ENCODE results near the gene AGPAT2. TPM values are rescaled to one million over a fixed set of nuclear protein-coding genes. Genes with fewer than 3 reads are reported as not detected.

Gene AGPAT2
- total RNA-seq: 59.6 and 67.2 TPM in 2 replicates

DNA sequence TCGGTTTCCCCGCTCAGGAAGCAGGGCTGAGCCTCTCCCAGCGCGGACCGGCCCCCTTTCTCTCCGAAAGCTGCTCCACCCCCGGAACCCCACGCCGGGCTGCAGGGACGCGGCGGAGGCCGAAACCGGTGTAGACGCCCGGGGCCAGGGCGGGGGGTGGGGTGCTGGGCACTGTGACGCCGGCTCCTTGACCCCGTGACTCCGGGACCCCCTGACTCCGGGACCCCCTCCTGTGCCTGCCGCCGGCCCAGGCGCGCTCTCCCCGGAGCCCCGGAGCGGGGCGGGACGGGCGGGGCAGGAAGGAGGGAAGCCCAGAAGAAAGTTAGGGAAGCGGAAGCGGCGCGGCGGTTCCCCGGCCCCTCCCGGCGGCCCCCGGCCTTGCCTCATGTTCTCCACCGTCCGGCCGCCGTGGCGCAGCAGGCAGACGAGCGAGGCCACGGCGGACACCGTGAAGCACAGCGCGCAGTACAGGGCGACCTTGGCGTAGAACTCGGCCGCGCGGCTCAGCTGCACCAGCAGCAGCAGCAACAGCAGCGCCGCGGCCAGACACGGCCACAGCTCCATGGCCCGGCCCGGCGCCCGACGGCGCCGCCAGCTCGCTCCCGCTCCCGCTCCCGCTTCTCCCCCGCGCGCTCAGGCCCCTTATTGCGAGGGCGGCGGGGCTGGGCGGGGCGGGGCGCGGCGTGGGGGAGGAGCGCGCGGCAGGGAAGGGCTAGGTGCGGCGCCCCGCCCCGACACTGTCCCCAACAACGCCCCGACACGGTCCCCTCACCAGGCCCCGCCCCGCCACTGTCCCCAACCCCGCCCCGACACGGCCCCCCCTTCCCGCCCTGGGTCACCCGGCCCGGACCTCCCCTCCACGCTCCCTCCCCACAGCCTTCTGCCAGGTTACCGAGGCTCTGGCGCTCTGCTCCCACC lies at the start of gene AGPAT2:
AGPAT2 (minus strand) TSS at position 664 of the 918 bp plus-strand sequence; CDS start at position 564, 100 bp downstream.

GRCh38 chr9:136711751-136712689 lies 24.8 kb upstream of the AGPAT2 start, which contains the start of gene DIPK1B:
TSS of gene DIPK1B (plus strand) at chr9:136712572. CDS start at chr9:136712666, 94 bp downstream.

GRCh38 chr9:136662656-136663581 lies 24.3 kb downstream of the AGPAT2 start, which contains the start of gene EGFL7:
TSS of gene EGFL7 (plus strand) at chr9:136662916. CDS start at chr9:136668283, 5,367 bp downstream.

Other genes starting within 250 kb of the AGPAT2 start
- gene INPP5E, start 247.6 kb downstream of the AGPAT2 start, total RNA-seq: 13.6 and 14.3 TPM in 2 replicates
- 44.6 and 56.2 TPM in 2 replicates for gene SEC16A, start 204.4 kb downstream of the AGPAT2 start, total RNA-seq
- gene NOTCH1, start 141.4 kb downstream of the AGPAT2 start, total RNA-seq: 23.0 and 36.0 TPM in 2 replicates
- 20.4 and 27.0 TPM in 2 replicates for gene EGFL7, start 24.5 kb downstream of the AGPAT2 start, total RNA-seq
- gene DIPK1B, start 25.1 kb upstream of the AGPAT2 start, total RNA-seq: 8.3 and 18.1 TPM in 2 replicates
- not detected in 2 replicates for gene LCN10, start 55.5 kb upstream of the AGPAT2 start, total RNA-seq
- gene LCN6, start 61.1 kb upstream of the AGPAT2 start, total RNA-seq: not detected in 2 replicates
- gene LCN8, start 70.8 kb upstream of the AGPAT2 start, total RNA-seq: not detected in 2 replicates
- not detected in 2 replicates for gene LCN15, start 77.1 kb upstream of the AGPAT2 start, total RNA-seq
- 82.4 and 97.8 TPM in 2 replicates for gene TMEM141, start 103.9 kb upstream of the AGPAT2 start, total RNA-seq
- gene CCDC183, start 108.9 kb upstream of the AGPAT2 start, total RNA-seq: 0.25 TPM in 1 of 2 replicates, not detected in the other
- gene RABL6, start 120.5 kb upstream of the AGPAT2 start, total RNA-seq: 117 and 144 TPM in 2 replicates
- 0.81 and 1.5 TPM in 2 replicates for gene AJM1, start 155.0 kb upstream of the AGPAT2 start, total RNA-seq
- gene PHPT1, start 162.0 kb upstream of the AGPAT2 start, total RNA-seq: 109 and 152 TPM in 2 replicates
- 1.8 and 3.2 TPM in 2 replicates for gene MAMDC4, start 164.9 kb upstream of the AGPAT2 start, total RNA-seq
- gene EDF1, start 178.9 kb upstream of the AGPAT2 start, total RNA-seq: 325 and 364 TPM in 2 replicates
- 10.9 and 22.7 TPM in 2 replicates for gene TRAF2, start 199.1 kb upstream of the AGPAT2 start, total RNA-seq